Naive B cell (primary cell): Measurements from ENCODE around the gene C1orf198. TPM values are rescaled to one million over a fixed set of nuclear protein-coding genes. Genes with fewer than 3 reads are reported as not detected.

Experiments
- ATAC-seq, 2 donors: fragments of 150-1000 bp; cut with Tn5 transposase; 2 replicates each; pipeline ENCODE4 v1.10.0; 2021; ENCODE audit warnings: low read depth in 2 of 2, mild to moderate bottlenecking in 2 of 2, moderate library complexity in 2 of 2
- DNase-seq: peaks from one replicate; pipeline ENCODE4 v3.0.0; 2022
- H3K27ac Mint-ChIP-seq, 6 donors: one replicate each; pipeline ENCODE4 v1.8.0; 2020 to 2022; ENCODE audit warnings: mild to moderate bottlenecking in 6 of 6, mixed read lengths in 6 of 6, moderate library complexity in 5 of 6, inconsistent platforms in 2 of 6
- H3K27me3 Mint-ChIP-seq, 3 donors: one replicate each; pipeline ENCODE4 v1.8.0; 2021 to 2022; ENCODE audit warnings: mixed read lengths in 3 of 3, mild to moderate bottlenecking in 1 of 3
- H3K36me3 Mint-ChIP-seq, 2 donors: one replicate each; pipeline ENCODE4 v1.8.0; 2020 to 2022; ENCODE audit warnings: mixed read lengths in 2 of 2, inconsistent platforms in 1 of 2, mild to moderate bottlenecking in 1 of 2
- H3K4me1 Mint-ChIP-seq, 3 donors: one replicate each; pipeline ENCODE4 v1.8.0; 2020 to 2022; ENCODE audit warnings: mixed read lengths in 3 of 3, inconsistent platforms in 1 of 3, mild to moderate bottlenecking in 1 of 3, moderate library complexity in 1 of 3
- H3K4me3 Mint-ChIP-seq, 8 donors: one replicate each; pipeline ENCODE4 v1.8.0; 2020 to 2022; ENCODE audit warnings: mild to moderate bottlenecking in 8 of 8, mixed read lengths in 8 of 8, moderate library complexity in 8 of 8, inconsistent platforms in 2 of 8
- H3K9me3 Mint-ChIP-seq, 7 donors: one replicate each; pipeline ENCODE4 v1.8.0; 2020 to 2022; ENCODE audit warnings: mixed read lengths in 7 of 7, mild to moderate bottlenecking in 5 of 7, inconsistent platforms in 2 of 7, moderate library complexity in 1 of 7
- polyA plus RNA-seq, 6 donors: library from polyadenylated mRNA; unstranded; fragments of 300-500 nt; fragmentation: Illumina TruSeq; gene quantifications; one replicate each; pipeline ENCODE4 v1.2.3, GENCODE V29; 2021; ENCODE audit warnings: low read depth in 6 of 6

The C1orf198 gene
- polyA plus RNA-seq, 6 donors from 2014 or later, result 2.9 to 5.5 (median 3.9) TPM

GRCh38 chr1:230788561-230789275 lies 79.6 kb downstream of the C1orf198 start:
- Mint-ChIP-seq H3K27ac (no peak overlapping the region), H3K36me3 (no peaks in the 10 kb centered on the region), H3K4me1 (no peaks in the 10 kb centered on the region), H3K9me3 (peaks cover 0 to 3% (median 0%) of the 10 kb centered on the region in 7 donors), H3K4me3 (no peak overlapping the region), H3K27me3 (peaks cover 13 to 50% (median 34%) of the 10 kb centered on the region in 3 donors)
- no peak for DNase-seq
- no peak for ATAC-seq

- no peak overlapping the region for H3K27ac Mint-ChIP-seq
- H3K4me1 Mint-ChIP-seq, result no peaks in the 10 kb centered on the region
- no peak for ATAC-seq
- no peak for DNase-seq
- H3K27me3 Mint-ChIP-seq, result peaks cover 13 to 38% (median 34%) of the 10 kb centered on the region in 3 donors
- H3K4me3 Mint-ChIP-seq, result no peak overlapping the region
- H3K36me3 Mint-ChIP-seq, result no peaks in the 10 kb centered on the region
- peaks cover 0 to 3% (median 0%) of the 10 kb centered on the region in 7 donors for H3K9me3 Mint-ChIP-seq
Observed at GRCh38 chr1:230787471-230787870, 80.8 kb downstream of the C1orf198 start.

Other genes starting within 250 kb of the C1orf198 start
- 10 to 100 TPM; 23.6 to 39.7 (median 33.9) TPM for gene COG2, start 226.0 kb downstream of the C1orf198 start, polyA plus RNA-seq
- gene AGT, start 154.4 kb downstream of the C1orf198 start, polyA plus RNA-seq, result not detected
- gene CAPN9, start 121.1 kb downstream of the C1orf198 start, polyA plus RNA-seq, result not detected
- 10 to 100 TPM in 3 of 6 donors, 1 to 10 TPM in 3; 3.4 to 14.6 (median 9.9) TPM for gene TTC13, start 110.3 kb upstream of the C1orf198 start, polyA plus RNA-seq
- 10 to 100 TPM; 33.6 to 46.4 (median 38.8) TPM for gene ARV1, start 110.6 kb upstream of the C1orf198 start, polyA plus RNA-seq
- gene FAM89A, start 171.7 kb upstream of the C1orf198 start, polyA plus RNA-seq, result 10 to 100 TPM in 1 of 6 donors, 1 to 10 TPM in 5; 3.6 to 11.9 (median 7.9) TPM